Glutamatergic neuron (in vitro differentiated cells): Measurements from ENCODE around the gene TIMP4. TPM values are rescaled to one million over a fixed set of nuclear protein-coding genes. Genes with fewer than 3 reads are reported as not detected.
A peak's percentile ranks its signal among the peaks of the same experiment; 100 is the strongest.

Source experiments
- DNase-seq: peaks from one replicate; pipeline ENCODE4 v3.0.0; 2022
- H3K27ac Mint-ChIP-seq: one replicate; pipeline ENCODE4 v1.8.0; 2020; ENCODE audit warnings: mild to moderate bottlenecking, mixed read lengths, inconsistent platforms; ENCODE audit not compliant: unreplicated experiment
- H3K27me3 Mint-ChIP-seq: one replicate; pipeline ENCODE4 v1.8.0; 2020; ENCODE audit warnings: mild to moderate bottlenecking, moderate library complexity, mixed read lengths, inconsistent platforms; ENCODE audit not compliant: unreplicated experiment
- H3K36me3 Mint-ChIP-seq: one replicate; pipeline ENCODE4 v1.8.0; 2020; ENCODE audit warnings: mild to moderate bottlenecking, mixed read lengths, inconsistent platforms; ENCODE audit not compliant: unreplicated experiment
- H3K4me1 Mint-ChIP-seq: one replicate; pipeline ENCODE4 v1.8.0; 2020; ENCODE audit warnings: mild to moderate bottlenecking, low read depth, mixed read lengths, inconsistent platforms; ENCODE audit not compliant: unreplicated experiment
- H3K4me3 Mint-ChIP-seq: one replicate; pipeline ENCODE4 v1.8.0; 2020; ENCODE audit warnings: mild to moderate bottlenecking, mixed read lengths, inconsistent platforms; ENCODE audit not compliant: unreplicated experiment
- H3K9me3 Mint-ChIP-seq: one replicate; pipeline ENCODE4 v1.8.0; 2020; ENCODE audit warnings: mild to moderate bottlenecking, moderate library complexity, mixed read lengths, inconsistent platforms; ENCODE audit not compliant: unreplicated experiment
- long read RNA-seq: library from polyadenylated mRNA; unstranded; transcript quantifications from one replicate; pipeline ENCODE4 v2.0.0, GENCODE V29; 2020; ENCODE audit not compliant: unreplicated experiment
- total RNA-seq: library from RNA; stranded (reverse); fragmentation: NEBNext Ultra II Directional; extraction: Animal tissue kit (Norgen Biotek cat#: 25700); gene quantifications from one replicate; pipeline ENCODE4 v1.2.1, GENCODE V29; 2021; ENCODE audit not compliant: unreplicated experiment
- TF ChIP-seq, protein P1 (sequence below): fragments of 200-600 bp; sonication (generic); IDR thresholded peaks from one replicate; pipeline ENCODE4 v1.5.0; 2021; ENCODE audit not compliant: partially characterized antibody, unreplicated experiment

Gene TIMP4
- not detected for total RNA-seq
- long read RNA-seq: 0 reads

DNA sequence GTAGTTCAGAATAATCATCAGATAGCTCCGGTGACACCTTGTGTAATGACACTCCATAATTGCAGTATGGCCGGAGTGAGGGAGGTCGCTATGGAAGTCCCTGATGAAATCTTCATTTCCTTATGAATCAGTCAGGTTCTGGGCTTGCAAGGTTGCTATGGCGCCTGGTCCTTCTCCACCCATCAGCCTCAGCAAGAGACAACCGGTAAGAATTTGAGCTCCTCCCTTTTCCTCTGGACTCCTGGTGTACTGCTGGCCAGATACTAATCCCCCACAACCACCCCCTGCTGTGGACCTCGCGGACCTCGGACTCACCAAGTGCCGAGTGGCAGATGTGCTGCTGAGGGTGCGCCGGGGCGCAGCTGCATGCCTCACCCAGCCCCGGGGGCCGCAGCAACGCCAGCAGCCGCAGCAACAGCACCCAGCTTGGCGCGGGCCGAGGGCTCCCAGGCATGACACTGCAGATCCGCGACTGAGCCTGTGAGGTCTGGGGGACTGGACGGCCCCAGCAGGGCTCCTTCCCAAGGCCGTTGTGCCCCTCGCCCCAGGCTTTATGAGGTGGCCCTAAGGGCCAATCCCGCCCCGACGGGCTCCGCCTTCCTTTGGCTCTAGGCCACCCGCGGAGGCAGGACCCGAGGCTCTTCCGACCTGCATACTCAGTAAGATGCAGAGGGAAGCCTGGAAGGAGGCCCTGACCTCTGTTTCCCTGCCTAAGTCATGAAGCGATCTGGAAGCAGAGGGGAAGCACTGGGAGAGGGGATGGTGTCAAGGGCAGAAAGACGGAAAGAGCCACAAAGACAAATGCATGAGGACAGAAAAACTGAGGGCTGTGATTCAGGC, at the start of gene TIMP4:
Gene TIMP4, minus strand, starts transcription at position 526 of the 840 bp plus-strand sequence. Its CDS starts 72 bp downstream, at position 454.
- H3K9me3 Mint-ChIP-seq: peaks cover 1% of the 10 kb centered on the region
- H3K4me1 Mint-ChIP-seq: peaks cover 6% of the 10 kb centered on the region
- H3K27me3 Mint-ChIP-seq: peaks cover 6% of the 10 kb centered on the region
- H3K27ac Mint-ChIP-seq: peak within 1 kb of the TSS; percentile 52
- TF ChIP-seq, protein P1, sequence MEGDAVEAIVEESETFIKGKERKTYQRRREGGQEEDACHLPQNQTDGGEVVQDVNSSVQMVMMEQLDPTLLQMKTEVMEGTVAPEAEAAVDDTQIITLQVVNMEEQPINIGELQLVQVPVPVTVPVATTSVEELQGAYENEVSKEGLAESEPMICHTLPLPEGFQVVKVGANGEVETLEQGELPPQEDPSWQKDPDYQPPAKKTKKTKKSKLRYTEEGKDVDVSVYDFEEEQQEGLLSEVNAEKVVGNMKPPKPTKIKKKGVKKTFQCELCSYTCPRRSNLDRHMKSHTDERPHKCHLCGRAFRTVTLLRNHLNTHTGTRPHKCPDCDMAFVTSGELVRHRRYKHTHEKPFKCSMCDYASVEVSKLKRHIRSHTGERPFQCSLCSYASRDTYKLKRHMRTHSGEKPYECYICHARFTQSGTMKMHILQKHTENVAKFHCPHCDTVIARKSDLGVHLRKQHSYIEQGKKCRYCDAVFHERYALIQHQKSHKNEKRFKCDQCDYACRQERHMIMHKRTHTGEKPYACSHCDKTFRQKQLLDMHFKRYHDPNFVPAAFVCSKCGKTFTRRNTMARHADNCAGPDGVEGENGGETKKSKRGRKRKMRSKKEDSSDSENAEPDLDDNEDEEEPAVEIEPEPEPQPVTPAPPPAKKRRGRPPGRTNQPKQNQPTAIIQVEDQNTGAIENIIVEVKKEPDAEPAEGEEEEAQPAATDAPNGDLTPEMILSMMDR: no peak
- H3K36me3 Mint-ChIP-seq: no peaks in the 10 kb centered on the region
- peak; percentile 25 for DNase-seq
- H3K4me3 Mint-ChIP-seq: no peak within 1 kb of the TSS

DNA sequence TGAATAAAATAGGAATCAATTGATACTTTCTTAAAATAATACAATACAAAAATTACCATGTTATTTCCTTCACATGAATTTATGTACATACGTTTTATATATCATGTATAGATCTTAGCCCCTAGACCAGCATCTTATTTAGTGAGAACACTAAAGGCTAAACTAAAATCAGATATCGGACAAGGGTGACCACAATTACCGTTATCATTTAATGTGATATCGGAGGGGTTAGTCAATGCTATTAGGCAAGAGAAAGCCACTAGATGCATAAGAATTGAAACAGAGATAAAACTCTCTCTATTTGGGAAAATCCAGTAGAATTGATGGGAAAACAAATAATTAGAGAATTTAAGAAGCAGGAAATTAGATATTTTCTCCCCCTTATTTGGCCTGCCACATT, 46.5 kb upstream of the TIMP4 start:
- H3K27ac Mint-ChIP-seq: no peak overlapping the region
- H3K36me3 Mint-ChIP-seq: peaks cover 5% of the 10 kb centered on the region
- H3K4me1 Mint-ChIP-seq: no peaks in the 10 kb centered on the region
- TF ChIP-seq, protein P1: no peak
- DNase-seq: no peak
- H3K9me3 Mint-ChIP-seq: no peaks in the 10 kb centered on the region
- H3K4me3 Mint-ChIP-seq: no peak overlapping the region
- H3K27me3 Mint-ChIP-seq: no peaks in the 10 kb centered on the region

- no peaks in the 10 kb centered on the region for H3K4me1 Mint-ChIP-seq
- H3K27me3 Mint-ChIP-seq: no peaks in the 10 kb centered on the region
- no peaks in the 10 kb centered on the region for H3K36me3 Mint-ChIP-seq
- H3K4me3 Mint-ChIP-seq: no peak overlapping the region
- no peak for DNase-seq
- no peak overlapping the region for H3K27ac Mint-ChIP-seq
- no peaks in the 10 kb centered on the region for H3K9me3 Mint-ChIP-seq
- TF ChIP-seq, protein P1: no peak
Measured at GRCh38 chr3:12201813-12202212, 43.1 kb upstream of the TIMP4 start.

GRCh38 chr3:12198301-12198700, 39.6 kb upstream of the TIMP4 start:
- Mint-ChIP-seq H3K9me3 (no peaks in the 10 kb centered on the region), H3K27me3 (no peaks in the 10 kb centered on the region), H3K4me3 (no peak overlapping the region), H3K36me3 (no peaks in the 10 kb centered on the region), H3K4me1 (peaks cover 5% of the 10 kb centered on the region), H3K27ac (no peak overlapping the region)
- TF ChIP-seq, protein P1: no peak
- no peak for DNase-seq

- TF ChIP-seq, protein P1: no peak
- no peaks in the 10 kb centered on the region for H3K36me3 Mint-ChIP-seq
- no peak overlapping the region for H3K27ac Mint-ChIP-seq
- DNase-seq: no peak
- no peaks in the 10 kb centered on the region for H3K9me3 Mint-ChIP-seq
- H3K4me1 Mint-ChIP-seq: peaks cover 5% of the 10 kb centered on the region
- no peaks in the 10 kb centered on the region for H3K27me3 Mint-ChIP-seq
- no peak overlapping the region for H3K4me3 Mint-ChIP-seq
Measured at GRCh38 chr3:12197475-12197874, 38.8 kb upstream of the TIMP4 start.
